Activated T-helper 2 cell treated with anti-CD3 and anti-CD28 coated beads, Interferon-gamma antibody, Interleukin-2, Interleukin-4, amounts not matched to agents 10 μg/mL and 5 μg/mL and 100 μg/mL, durations not matched to agents 14 hours and 24 hours and 36 hours (primary cell): ENCODE results near the gene HHAT. TPM values are rescaled to one million over a fixed set of nuclear protein-coding genes. Genes with fewer than 3 reads are reported as not detected.

Experiments
- DNase-seq: peaks from one replicate; pipeline ENCODE4 v3.0.0; 2021; ENCODE audit warnings: low spot score
- H3K27ac Mint-ChIP-seq: one replicate; pipeline ENCODE4 v1.8.0; 2021; ENCODE audit warnings: mixed read lengths
- H3K27me3 Mint-ChIP-seq: one replicate; pipeline ENCODE4 v1.8.0; 2021; ENCODE audit warnings: low read depth, mixed read lengths
- H3K36me3 Mint-ChIP-seq: one replicate; pipeline ENCODE4 v1.8.0; 2021; ENCODE audit warnings: low read depth, mixed read lengths
- H3K4me1 Mint-ChIP-seq: one replicate; pipeline ENCODE4 v1.8.0; 2021; ENCODE audit warnings: low read depth, mixed read lengths
- H3K4me3 Mint-ChIP-seq: one replicate; pipeline ENCODE4 v1.8.0; 2021; ENCODE audit warnings: low read depth, mild to moderate bottlenecking, moderate library complexity, mixed read lengths
- H3K9me3 Mint-ChIP-seq: one replicate; pipeline ENCODE4 v1.8.0; 2021; ENCODE audit warnings: mixed read lengths
- intact Hi-C: fragments of 100-400 bp; cut with micrococcal nuclease; formaldehyde crosslinking; loops from one replicate; pipeline ENCODE4 v1.15.1; 2023
- total RNA-seq: library from RNA; stranded (reverse); gene quantifications from 2 replicates; pipeline ENCODE4 v1.2.3, GENCODE V29; 2022

HHAT gene
- total RNA-seq, 1 donor from 2014 or later = 0.43 TPM

DNA sequence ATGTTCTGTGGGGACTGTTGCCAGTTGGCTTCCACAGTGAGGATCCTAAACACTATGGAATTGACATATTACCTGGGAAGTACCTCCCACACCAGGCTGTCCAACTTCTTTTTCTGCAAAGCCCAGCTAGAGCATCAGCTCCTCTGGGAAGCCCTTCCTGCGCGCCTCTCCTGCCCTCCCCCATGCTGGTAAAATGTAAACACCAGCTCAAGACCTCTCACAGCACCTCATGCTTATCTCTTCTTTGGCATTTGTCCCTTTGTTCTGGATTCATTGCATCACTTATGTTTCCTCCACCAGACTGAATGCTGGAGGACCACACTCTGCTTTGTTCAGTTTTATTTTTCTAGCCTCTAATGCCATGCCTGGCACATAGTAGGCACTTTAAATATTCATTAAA lies 172.1 kb downstream of the HHAT start:
- H3K4me3 Mint-ChIP-seq = no peak overlapping the region
- intact Hi-C loops = no loop called here
- no peaks in the 10 kb centered on the region for H3K36me3 Mint-ChIP-seq
- H3K9me3 Mint-ChIP-seq = no peaks in the 10 kb centered on the region
- DNase-seq = no peak
- no peaks in the 10 kb centered on the region for H3K4me1 Mint-ChIP-seq
- peaks cover 2% of the 10 kb centered on the region for H3K27me3 Mint-ChIP-seq
- H3K27ac Mint-ChIP-seq = no peak overlapping the region

DNA sequence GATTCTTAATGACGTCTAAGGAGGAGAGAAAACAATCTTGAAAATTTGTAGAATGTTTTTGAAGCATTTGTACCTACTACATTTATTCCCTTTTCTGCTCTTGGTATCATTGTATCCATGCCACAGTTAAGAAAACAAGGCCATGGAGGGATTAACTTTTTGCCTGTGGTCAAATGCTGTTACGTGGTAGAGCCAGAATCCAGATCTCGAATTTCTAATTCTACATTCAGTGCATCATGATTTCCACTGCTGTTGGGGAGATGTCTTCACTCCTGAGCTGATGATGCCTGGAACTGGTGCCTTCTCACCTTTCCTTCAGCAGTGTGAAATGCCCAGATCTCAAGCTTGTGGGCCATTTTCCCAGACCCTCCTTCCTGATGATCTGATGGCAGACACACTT lies 175.6 kb downstream of the HHAT start:
- intact Hi-C loops = no loop called here

DNA sequence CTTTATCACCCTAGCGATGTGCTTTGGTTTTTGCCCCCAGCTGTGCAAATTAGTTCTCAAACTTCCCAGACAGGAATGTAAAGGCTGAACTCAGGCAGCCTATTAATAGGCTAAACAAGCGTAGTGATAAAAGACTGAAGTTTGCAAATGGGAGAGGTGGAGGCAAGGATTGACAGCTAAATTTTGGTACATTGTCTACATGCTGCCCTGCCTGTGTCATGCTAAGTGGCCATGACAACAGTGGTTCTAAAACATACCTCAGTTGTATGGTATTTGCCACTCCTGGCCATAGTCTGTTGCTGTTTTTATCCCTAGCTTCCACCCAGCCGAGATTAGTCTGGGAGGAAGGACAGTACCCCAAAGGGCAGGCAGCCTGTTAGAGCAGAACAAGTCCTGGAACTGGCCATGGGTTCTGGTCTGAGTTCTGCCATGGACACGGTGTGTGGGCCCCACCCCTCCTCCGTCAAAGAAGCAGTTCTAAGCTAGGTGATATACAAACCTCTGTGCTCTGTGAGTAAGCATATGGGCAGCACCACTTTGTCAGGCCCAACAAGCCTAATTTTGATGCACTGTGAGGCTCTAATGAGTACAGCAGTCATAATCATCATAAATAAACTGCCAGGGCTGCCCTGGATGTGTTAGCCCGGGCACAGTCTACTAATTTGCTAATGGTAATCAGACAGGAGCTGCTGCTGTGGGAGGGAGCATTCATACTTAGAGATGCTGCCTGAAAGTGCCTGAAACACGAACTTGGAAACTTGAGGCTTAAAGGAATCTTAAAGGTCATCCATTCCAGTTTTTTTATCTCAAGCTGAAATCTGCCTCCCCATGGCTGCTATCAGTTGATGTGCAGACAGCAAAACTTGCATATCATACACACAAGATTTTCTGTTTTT lies 177.1 kb downstream of the HHAT start:
- no peak overlapping the region for H3K4me3 Mint-ChIP-seq
- H3K36me3 Mint-ChIP-seq = no peaks in the 10 kb centered on the region
- no peaks in the 10 kb centered on the region for H3K9me3 Mint-ChIP-seq
- intact Hi-C loops = no loop called here
- H3K27ac Mint-ChIP-seq = no peak overlapping the region
- H3K27me3 Mint-ChIP-seq = peaks cover 1% of the 10 kb centered on the region
- no peaks in the 10 kb centered on the region for H3K4me1 Mint-ChIP-seq
- DNase-seq = no peak

More for the DNA sequence above, 175.6 kb downstream of the HHAT start:
- Mint-ChIP-seq H3K4me3 (no peak overlapping the region), H3K9me3 (no peaks in the 10 kb centered on the region), H3K27me3 (peaks cover 2% of the 10 kb centered on the region), H3K4me1 (no peaks in the 10 kb centered on the region), H3K36me3 (no peaks in the 10 kb centered on the region), H3K27ac (no peak overlapping the region)
- no peak for DNase-seq

DNA sequence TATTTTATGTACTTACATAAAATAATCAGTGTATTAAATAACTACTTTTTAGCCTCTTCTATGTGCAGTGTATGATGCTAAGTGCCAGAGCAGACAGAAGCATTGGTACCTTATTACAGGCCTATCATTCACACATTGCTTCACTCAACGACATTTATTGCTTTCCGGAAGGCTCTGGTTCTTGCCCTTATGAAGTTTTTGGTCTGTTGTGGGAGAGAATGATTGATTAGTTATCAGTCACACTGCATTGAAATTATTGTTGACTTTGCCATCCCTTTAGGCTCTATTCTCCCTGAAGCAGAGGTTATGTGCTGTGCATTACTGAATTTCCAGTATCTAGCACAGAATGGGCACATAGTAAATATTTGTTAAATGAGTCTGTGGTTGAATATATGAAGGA lies 178.0 kb downstream of the HHAT start:
- no peak overlapping the region for H3K27ac Mint-ChIP-seq
- H3K9me3 Mint-ChIP-seq = no peaks in the 10 kb centered on the region
- intact Hi-C loops = no loop called here
- no peak overlapping the region for H3K4me3 Mint-ChIP-seq
- H3K36me3 Mint-ChIP-seq = no peaks in the 10 kb centered on the region
- H3K4me1 Mint-ChIP-seq = no peaks in the 10 kb centered on the region
- DNase-seq = no peak
- H3K27me3 Mint-ChIP-seq = no peaks in the 10 kb centered on the region

DNA sequence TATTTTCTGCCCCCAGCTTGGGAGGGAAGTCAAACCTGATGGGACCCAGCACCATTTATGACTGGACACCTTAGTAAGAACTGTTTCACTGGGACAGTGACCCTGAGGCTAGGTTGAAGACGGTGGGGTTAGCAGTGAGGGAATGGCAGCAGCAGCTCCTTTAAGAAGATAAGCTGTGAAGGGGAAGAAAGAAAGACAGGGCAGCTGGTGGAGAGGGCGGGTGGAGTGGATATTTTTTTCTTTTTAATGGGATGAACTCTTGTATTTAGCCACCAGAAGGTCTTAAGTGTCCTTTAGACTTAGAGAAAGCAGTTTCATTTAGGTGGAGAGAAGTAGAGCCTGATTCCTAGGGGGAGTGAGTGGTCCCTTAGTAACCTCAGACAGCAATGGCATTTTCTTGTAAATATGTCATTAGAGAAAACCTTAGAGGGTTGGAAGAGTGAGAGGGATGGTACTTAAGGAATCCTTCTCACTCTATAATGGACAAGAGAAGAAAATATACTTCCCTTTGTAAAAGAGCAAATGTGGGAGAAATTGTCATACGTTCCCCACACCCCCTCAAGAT lies 187.5 kb downstream of the HHAT start:
- intact Hi-C loops = no loop called here
- H3K27ac Mint-ChIP-seq = no peak overlapping the region
- no peaks in the 10 kb centered on the region for H3K9me3 Mint-ChIP-seq
- H3K27me3 Mint-ChIP-seq = peaks cover 5% of the 10 kb centered on the region
- H3K36me3 Mint-ChIP-seq = no peaks in the 10 kb centered on the region
- no peak overlapping the region for H3K4me3 Mint-ChIP-seq
- DNase-seq = no peak
- no peaks in the 10 kb centered on the region for H3K4me1 Mint-ChIP-seq

DNA sequence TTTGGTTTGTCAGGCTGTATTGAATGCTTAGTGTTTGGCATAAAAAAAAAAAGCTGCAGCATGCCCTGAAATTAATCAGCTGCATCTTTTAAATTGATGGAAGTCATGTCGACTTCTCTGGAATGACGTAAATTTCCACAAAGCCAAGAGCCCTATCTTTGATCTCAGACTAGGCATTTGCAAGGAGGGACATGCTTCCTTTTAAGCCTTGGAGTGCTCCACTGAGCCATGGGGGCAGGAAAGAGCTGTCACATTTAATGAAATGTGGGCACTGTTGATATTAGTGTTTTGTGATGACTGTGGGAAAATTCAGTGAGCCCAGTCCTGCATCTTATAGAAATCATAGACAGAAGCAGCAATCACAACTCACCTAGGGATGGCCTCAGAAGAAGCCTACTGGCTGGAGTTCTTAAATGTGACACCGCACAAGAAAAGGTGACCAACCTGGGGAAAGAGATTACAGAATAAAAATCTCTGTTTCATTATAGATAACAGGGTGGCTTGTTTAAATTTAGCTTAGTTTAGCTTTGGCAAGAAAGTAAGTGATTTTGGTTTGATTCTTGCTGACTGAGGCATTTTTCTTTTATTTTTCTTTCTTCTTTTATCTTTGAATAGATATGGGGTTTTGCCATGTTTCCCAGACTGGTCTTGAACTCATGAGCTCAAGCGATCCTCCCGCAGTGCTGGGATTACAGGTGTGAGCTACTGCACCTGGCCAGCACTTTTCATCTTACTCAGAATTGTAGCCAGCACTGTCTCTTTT lies 188.2 kb downstream of the HHAT start:
- intact Hi-C loops = no loop called here
- no peak overlapping the region for H3K4me3 Mint-ChIP-seq
- no peak overlapping the region for H3K27ac Mint-ChIP-seq
- H3K27me3 Mint-ChIP-seq = peaks cover 9% of the 10 kb centered on the region
- DNase-seq = no peak
- no peaks in the 10 kb centered on the region for H3K9me3 Mint-ChIP-seq
- H3K36me3 Mint-ChIP-seq = no peaks in the 10 kb centered on the region
- H3K4me1 Mint-ChIP-seq = no peaks in the 10 kb centered on the region

DNA sequence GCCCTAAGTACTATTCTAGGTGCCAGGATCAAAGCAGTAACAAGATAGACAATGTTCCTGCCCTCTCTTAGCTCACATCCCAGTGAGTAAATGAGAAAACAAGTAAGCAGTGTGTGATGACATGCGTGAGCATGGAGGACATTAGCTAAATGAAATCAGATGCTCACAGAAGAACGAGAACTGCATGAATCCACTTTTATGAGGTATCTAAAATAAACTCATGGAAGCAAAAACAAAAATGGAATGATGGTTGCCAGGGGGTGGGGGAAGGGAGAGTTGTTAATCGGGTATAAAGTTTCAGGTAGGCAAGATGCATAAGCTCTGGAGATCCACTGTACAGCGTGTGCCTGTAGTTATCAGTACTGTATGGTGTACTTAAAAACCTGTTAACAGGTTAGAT lies 195.1 kb downstream of the HHAT start:
- no peaks in the 10 kb centered on the region for H3K4me1 Mint-ChIP-seq
- intact Hi-C loops = no loop called here
- DNase-seq = no peak
- no peak overlapping the region for H3K27ac Mint-ChIP-seq
- H3K4me3 Mint-ChIP-seq = no peak overlapping the region
- peaks cover 15% of the 10 kb centered on the region for H3K27me3 Mint-ChIP-seq
- no peaks in the 10 kb centered on the region for H3K36me3 Mint-ChIP-seq
- no peaks in the 10 kb centered on the region for H3K9me3 Mint-ChIP-seq

DNA sequence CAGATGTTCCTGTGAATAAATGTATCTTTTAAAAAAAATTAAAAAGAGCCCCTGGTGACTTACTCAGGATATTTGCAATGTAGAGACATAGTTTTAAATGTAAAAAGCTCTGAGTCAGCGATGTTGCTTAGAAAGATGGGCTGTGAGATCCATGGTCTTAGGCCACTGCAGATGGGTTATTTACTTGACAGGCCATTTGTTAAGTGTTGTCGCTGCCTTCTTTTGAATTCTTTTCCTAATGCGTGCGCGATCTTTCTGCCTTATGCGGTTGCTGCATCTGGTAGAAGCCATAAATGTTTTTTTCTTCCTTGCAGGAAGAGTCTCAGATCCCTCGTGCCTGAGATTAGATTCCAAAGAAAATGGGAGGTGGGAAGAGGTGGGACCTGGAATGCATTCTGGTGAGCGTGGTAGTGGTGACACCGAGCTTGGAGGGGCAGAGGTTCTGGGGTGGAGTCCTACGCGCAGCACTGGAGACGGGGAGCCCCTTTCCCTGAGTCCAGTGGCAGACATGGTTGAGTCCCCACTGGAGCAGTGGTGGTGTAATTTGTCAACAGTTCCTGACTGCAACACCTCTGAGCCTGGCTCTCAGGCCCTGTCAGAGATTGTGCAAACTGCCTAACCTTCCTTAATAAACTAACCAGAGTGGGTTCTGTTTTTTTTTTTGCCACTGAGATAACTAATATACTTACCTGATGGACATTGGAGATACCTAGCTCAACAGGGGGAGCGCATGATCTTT lies 197.2 kb downstream of the HHAT start:
- intact Hi-C loops = no loop called here
- Mint-ChIP-seq H3K27ac (no peak overlapping the region), H3K4me1 (no peaks in the 10 kb centered on the region), H3K27me3 (peaks cover 13% of the 10 kb centered on the region), H3K36me3 (no peaks in the 10 kb centered on the region), H3K9me3 (no peaks in the 10 kb centered on the region), H3K4me3 (no peak overlapping the region)
- DNase-seq = no peak

DNA sequence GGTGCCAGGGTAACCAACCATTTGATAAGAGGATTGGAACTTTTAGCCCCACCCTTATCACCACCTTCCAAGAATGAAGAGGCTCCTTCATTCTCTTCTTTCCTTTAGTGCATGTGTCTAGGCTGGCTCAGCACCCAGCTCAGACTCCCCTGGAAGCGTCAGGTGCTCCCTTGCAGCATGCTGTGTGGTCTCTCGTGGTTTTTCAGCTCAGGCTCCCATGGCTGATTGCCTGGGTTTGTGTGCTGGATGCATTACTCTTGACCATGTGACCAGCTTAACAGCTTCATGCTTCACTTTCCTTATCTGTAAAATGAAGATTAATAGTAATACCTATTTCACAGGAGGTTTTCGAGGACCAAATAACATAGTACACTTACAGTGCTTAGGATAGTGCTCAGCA lies 198.4 kb downstream of the HHAT start:
- Mint-ChIP-seq H3K27me3 (peaks cover 6% of the 10 kb centered on the region), H3K4me1 (no peaks in the 10 kb centered on the region), H3K27ac (no peak overlapping the region), H3K36me3 (no peaks in the 10 kb centered on the region), H3K9me3 (no peaks in the 10 kb centered on the region), H3K4me3 (no peak overlapping the region)
- DNase-seq = no peak
- intact Hi-C loops = no loop called here

DNA sequence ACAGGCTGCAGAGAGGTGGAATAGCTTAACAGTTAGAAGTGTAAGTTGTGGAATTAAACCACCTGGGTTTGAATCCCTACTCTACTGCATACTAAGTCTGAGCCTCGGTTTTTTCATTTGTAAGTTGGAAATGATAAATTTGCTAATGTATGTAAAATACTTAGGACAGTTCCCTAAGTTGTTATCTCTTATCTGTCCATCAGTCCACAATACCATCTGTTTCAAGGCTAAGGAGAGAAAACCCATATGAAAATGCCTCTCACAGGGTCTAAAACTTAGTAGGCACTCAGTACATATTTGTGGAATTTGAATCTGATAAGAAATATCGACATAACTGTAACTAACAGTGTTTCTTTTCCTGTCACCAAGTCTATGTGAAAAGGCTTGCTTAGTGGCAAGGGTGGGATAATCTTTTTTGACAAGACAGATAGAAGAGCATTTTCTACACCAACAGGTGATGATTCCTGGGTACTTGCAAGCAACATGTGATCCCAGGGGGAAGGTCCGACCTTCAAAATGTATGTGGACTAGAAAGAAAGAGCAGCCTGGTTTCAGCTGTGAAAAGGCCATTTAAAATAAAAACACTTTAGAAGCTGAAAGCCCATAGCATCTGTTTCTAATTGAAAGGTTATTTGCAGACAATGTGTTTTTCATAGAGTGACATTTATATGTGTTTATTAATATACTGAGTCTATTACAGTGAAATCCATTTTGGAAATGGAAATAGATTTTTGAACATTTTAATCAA lies 202.9 kb downstream of the HHAT start:
- DNase-seq = no peak
- no peaks in the 10 kb centered on the region for H3K27me3 Mint-ChIP-seq

DNA sequence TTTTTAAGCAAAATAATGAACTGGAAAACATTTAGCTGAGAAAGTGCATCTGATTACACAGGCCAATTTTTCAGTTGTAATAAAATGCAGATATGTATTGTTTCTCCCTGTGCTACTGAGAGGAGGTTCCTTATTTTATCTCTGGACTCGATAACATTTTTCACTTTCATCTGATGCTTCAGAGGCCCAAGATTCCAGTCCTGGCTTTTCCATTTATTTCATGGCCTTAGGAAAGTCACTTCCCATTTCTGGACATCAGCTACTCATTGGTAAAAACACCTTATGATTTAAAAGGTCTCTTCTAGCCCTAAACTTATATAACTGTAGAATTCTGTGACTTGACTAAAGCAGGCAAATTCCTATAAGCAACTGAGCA lies 203.5 kb downstream of the HHAT start:
- Mint-ChIP-seq H3K4me3 (no peak overlapping the region), H3K27ac (no peak overlapping the region), H3K9me3 (no peaks in the 10 kb centered on the region), H3K36me3 (no peaks in the 10 kb centered on the region), H3K27me3 (no peaks in the 10 kb centered on the region), H3K4me1 (no peaks in the 10 kb centered on the region)
- intact Hi-C loops = no loop called here
- no peak for DNase-seq

More for the DNA sequence above, 202.9 kb downstream of the HHAT start:
- no peak overlapping the region for H3K27ac Mint-ChIP-seq
- no peaks in the 10 kb centered on the region for H3K4me1 Mint-ChIP-seq
- H3K9me3 Mint-ChIP-seq = no peaks in the 10 kb centered on the region
- no peaks in the 10 kb centered on the region for H3K36me3 Mint-ChIP-seq
- intact Hi-C loops = no loop called here
- H3K4me3 Mint-ChIP-seq = no peak overlapping the region

DNA sequence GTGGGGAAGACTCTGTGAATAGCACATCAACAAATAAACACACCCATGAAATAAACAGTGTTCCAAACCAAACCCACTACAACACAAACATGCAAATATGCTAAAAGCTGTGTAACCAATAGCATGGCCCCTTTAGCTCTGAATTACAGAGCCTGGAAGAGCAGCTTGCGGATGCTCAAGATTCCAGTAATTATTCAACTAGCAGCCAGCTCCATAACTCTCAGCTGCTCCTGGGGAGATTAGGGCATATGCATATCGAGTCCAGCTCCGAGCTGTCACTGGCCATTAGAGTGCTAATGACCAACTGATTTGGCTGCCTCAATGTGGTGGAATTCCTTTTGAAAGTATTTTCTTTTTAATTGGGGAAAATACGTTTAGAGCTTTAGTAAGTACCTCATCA lies 207.1 kb downstream of the HHAT start:
- Mint-ChIP-seq H3K36me3 (no peaks in the 10 kb centered on the region), H3K4me3 (no peak overlapping the region), H3K27ac (no peak overlapping the region), H3K9me3 (no peaks in the 10 kb centered on the region), H3K4me1 (no peaks in the 10 kb centered on the region), H3K27me3 (no peaks in the 10 kb centered on the region)
- intact Hi-C loops = no loop called here
- DNase-seq = no peak
